Right renal cortex interstitium (tissue), 3 donors: ENCODE results near the gene PGAP6. TPM values are rescaled to one million over a fixed set of nuclear protein-coding genes. Genes with fewer than 3 reads are reported as not detected.
"Not testable (repeated sequence)": the region's sequence is repeated elsewhere in the genome, so short reads cannot be mapped to it uniquely, and the experiment has no call there.

Experiments
- DNase-seq, 3 donors: peaks; one replicate each; pipeline ENCODE4 v3.0.0-alpha.2; 2013; ENCODE audit warnings: low read depth in 3 of 3, low spot score in 2 of 3
- polyA plus RNA-seq, 3 donors: library from polyadenylated mRNA; unstranded; fragments of 120-200 nt; gene quantifications; one replicate each; pipeline ENCODE4 v1.2.1, GENCODE V29; 2013; ENCODE audit not compliant: insufficient read length in 3 of 3

The PGAP6 gene, protein sequence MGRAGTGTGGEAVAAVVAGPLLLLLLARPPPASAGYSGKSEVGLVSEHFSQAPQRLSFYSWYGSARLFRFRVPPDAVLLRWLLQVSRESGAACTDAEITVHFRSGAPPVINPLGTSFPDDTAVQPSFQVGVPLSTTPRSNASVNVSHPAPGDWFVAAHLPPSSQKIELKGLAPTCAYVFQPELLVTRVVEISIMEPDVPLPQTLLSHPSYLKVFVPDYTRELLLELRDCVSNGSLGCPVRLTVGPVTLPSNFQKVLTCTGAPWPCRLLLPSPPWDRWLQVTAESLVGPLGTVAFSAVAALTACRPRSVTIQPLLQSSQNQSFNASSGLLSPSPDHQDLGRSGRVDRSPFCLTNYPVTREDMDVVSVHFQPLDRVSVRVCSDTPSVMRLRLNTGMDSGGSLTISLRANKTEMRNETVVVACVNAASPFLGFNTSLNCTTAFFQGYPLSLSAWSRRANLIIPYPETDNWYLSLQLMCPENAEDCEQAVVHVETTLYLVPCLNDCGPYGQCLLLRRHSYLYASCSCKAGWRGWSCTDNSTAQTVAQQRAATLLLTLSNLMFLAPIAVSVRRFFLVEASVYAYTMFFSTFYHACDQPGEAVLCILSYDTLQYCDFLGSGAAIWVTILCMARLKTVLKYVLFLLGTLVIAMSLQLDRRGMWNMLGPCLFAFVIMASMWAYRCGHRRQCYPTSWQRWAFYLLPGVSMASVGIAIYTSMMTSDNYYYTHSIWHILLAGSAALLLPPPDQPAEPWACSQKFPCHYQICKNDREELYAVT
- polyA plus RNA-seq: 10 to 100 TPM; 53.9 to 75.4 (median 66.1) TPM

DNA sequence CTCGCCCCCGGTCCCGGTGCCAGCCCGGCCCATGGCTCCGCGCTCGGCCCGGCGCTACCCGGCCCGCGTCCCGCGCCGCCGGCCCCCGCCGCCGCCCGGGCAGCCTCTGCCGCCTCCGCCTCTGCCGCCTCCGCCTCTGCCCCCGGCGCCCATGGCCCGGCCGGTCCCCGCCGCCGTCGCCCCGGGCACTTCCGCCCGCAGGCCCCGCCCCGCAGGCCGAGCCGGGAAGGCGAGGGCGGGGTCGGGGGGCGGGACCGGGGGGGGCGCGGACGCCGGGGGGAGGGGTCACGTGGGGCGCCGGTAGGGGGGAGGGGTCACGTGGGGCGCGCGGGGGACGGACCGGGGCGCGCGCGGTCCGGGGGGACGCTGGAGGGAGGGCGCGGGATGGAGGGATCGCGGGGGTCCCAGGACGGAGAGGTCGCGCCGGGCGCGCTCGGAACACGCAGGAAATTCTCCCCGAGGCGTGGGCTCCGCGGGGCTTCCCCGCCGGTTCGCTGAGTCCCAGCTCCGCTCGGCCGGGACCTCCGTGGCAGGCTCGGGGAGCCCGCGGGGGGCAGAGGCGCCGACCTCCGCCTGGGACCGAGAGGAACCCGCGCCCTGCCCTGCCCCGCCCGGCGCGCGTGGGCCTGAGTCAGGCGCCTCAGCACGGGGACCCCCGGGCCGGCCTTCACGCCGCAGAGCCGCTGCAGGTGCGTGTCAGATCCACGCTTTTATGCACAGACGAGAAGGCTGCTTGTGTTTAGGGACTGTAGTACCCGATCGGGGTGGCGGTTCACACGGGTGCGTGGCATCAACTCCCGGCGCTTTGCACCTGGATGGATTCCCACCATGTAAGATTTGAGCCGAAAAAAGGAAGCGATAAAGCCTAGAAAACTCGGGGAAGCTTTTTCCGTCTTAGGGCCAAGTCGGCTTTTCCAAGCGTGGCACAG is at the start of gene PGAP6:
Gene PGAP6 (minus strand): TSS at position 190 of the 929 bp plus-strand sequence. CDS start 157 bp downstream, at position 33.
- DNase-seq: no peak

DNA sequence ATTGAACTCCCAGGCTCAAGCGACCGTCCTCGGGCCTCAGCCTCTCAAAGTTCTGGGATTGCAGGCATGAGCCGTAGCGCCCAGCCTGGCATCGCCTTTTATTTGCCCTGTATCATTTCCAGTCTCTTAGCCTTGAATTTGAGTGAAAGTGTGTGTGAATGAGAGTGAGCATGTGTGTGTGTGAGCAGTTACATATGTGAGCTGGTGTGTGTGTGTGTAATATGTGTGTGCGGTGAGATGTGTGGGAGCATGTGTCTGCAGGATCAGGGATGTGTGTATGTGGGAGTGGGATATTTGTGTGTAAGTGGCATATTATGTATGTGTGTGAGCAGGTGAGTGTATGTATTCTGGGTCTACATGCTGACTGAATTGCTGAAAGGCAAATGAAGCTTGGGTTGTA is 49.1 kb upstream of the PGAP6 start:
- no peak for DNase-seq

DNA sequence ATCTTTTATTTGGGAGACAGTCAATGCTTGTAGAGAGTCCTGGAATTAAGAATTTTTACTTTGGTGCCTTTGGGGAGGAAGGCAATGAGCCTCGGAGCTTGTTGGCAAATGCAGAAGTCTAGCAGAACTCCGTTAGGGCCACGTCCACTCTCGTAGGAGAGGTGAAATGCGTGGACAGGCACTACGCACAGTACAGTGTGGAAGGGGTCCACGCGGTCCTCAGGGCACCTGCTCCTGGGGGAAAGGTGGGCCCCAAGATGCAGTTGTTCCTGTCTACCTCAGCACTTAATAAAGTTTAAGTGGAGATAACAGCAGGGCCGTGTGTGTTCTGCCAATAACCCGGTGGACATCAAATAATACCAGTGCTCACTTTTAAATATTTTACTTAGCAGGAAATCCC is 45.5 kb upstream of the PGAP6 start:
- DNase-seq: no peak

DNA sequence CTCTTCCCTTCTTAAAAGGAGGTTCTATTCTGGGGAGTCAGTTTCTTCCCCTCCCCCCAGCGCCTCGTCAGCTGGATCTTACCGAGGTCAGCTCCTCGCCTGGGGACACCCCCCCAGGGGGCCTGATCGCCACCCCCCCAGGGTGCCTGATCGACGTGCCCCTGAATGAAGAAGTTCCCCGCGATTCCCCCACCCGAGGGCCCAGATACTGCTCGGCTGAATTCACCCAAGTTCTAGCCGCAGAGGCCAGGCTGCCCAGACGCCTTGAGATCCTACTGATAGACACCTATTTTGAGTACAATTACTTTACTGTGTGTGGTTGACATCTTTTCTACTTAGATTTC is 45.1 kb upstream of the PGAP6 start:
- no peak for DNase-seq

DNA sequence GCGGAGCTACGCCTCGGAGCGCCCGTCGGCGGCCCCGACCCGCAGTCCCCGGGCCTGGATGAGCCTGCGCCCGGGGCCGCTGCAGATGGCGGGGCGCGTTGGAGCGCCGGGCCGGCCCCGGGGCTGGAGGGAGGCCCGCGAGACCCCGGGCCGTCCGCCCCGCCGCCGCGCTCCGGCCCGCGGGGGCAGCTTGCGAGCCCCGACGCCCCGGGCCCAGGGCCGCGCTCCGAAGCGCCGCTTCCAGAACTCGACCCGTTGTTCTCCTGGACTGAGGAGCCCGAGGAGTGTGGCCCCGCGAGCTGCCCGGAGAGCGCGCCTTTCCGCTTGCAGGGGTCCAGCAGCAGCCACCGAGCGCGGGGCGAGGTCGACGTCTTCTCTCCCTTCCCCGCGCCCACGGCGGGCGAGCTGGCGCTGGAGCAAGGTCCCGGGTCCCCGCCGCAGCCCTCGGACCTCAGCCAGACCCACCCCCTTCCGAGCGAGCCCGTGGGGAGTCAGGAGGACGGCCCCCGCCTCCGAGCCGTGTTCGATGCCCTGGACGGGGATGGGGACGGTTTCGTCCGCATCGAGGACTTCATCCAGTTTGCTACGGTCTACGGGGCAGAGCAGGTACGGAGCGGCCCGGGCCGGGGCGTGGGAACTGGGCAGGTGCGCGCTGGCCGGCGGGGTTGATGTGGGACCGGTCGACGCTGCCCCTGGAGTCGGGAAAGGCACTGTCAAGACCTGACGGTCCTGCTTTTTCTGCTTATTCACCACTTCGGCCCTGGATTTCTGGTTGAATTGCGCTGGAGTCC is 44.5 kb upstream of the PGAP6 start:
- no peak for DNase-seq

DNA sequence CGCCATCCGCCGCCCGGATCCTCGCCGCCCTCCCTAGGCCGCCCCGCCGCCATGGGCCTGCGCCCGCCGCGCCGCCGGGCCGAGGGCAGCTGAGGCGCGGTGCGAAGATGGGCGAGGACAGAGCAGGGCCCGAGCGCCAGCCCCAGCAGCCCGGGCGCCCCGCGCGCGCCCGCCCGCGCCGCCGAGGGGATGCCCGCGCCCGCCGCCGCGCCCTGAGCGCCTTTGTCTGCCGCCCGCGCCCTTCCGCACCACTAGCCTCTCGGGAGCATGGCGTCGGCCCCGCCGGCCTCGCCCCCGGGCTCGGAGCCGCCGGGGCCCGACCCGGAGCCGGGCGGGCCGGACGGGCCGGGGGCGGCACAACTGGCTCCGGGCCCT is 43.9 kb upstream of the PGAP6 start:
- no peak for DNase-seq

DNA sequence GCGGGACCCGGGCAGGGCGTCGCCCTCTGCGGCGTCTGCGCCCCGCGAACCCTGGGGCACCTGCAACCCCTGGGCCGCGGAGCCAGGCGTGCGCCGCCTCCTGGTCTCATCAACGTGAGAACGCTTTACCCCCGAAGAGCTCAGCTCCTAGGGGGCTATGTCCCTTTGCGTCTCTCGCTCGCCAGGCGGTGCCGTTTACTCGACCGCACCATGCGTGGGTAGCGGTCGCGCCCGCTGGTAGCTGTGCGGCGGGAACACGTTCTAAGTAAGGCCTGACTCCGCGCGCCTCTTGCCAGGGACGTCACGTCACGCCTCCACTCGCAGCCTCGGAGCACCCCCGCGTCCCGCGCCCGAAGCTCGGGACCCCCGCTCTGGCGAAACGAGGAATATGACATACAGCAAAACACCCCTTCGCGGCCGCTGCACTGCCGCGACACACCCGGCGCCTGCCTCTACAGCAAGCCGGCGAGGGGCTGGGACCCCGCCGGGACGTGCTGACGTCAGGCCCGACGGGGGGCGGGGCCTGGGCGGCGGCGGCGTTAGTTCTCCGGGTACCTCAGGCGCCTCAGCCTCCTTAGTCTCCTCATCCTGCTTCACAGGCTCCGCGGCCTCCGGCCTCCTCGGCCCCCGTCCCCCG is 43.4 kb upstream of the PGAP6 start, which contains the start of gene RAB11FIP3:
Gene RAB11FIP3 (plus strand): TSS at position 568 of the 637 bp plus-strand sequence. CDS start 358 bp downstream, outside the sequence.
- peak in 2 of 3 donors; percentile 33 to 57 for DNase-seq

DNA sequence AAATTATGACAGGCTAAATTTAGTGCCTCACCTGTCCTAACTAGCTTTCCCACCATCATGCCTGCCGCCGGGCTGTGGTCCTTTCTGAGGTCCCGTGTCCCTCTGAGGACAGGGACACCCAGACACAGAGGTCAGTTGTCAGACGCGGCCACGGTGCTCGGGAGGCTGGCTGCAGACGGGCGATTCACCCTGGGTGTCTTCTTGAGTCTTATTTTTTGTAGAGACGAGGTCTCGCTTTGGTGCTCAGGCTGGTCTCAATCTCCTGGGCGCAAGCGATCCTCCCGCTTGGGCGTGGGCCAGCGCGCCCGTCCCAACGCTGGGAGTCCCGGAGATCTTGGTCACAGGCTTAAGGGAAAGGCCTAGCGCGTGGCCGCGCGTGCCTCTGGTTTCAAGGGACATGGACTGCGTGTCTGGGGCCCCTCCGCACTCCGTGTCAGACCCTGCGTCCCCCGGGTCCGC is 42.9 kb upstream of the PGAP6 start:
- no peak for DNase-seq

DNA sequence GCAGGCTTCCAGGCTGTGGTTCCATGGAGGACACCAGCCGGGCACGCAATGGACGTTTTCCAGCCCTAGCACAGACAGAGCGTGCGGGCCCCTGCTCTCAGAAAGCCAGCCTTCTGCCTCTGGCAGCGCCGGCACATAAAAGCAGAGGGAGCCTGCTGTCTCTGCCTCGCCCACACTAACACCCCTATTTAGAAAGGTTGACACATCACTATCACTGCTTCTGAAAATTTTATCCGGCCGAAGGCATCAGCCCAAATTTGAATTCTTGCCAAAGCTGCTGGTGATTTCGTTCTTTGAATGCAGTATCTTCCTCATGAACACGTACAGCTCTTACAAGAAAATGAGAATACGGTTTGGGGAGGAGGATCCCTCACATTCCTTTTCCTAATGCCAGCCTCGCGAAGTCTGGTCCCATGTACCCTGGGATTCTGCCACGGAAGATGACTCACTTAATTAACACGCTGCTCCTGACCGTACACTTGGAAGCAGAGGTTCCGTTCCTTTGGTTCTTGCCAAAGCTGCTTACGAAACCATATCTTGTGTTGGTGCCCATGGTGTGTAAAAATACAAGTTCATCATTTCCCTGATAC is 42.4 kb upstream of the PGAP6 start:
- no peak for DNase-seq

DNA sequence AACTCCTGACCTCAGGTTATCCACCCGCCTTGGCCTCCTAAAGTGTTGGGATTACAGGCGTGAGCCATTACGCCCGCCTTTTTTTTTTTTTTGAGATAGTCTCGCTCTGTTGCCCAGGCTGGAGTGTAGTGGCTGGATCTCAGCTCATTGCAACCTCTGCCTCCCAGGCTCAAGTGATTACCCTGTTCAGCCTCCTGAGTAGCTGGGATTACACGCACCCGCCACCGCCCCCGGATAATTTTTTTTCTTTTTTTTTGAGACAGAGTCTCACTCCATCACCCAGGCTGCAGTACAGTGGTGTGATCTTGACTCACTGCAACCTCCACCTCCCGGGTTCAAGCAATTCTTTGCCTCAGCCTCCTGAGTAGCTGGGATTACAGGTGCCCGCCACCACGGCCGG is 40.4 kb upstream of the PGAP6 start:
- not testable (repeated sequence) for DNase-seq

DNA sequence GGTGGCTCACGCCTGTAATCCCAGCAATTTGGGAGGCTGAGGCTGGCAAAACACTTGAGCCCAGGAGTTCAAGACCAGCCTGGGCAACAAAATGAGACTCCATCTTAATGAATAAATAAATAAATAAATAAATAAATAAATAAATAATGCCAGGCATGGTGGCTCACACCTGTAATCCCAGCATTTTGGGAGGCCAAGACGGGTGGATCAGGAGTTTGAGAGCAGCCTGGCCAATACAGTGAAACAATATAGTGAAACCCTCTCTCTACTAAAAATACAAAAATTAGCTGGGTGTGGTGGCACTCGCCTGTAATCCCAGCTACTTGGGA is 33.4 kb upstream of the PGAP6 start:
- DNase-seq: not testable (repeated sequence)

DNA sequence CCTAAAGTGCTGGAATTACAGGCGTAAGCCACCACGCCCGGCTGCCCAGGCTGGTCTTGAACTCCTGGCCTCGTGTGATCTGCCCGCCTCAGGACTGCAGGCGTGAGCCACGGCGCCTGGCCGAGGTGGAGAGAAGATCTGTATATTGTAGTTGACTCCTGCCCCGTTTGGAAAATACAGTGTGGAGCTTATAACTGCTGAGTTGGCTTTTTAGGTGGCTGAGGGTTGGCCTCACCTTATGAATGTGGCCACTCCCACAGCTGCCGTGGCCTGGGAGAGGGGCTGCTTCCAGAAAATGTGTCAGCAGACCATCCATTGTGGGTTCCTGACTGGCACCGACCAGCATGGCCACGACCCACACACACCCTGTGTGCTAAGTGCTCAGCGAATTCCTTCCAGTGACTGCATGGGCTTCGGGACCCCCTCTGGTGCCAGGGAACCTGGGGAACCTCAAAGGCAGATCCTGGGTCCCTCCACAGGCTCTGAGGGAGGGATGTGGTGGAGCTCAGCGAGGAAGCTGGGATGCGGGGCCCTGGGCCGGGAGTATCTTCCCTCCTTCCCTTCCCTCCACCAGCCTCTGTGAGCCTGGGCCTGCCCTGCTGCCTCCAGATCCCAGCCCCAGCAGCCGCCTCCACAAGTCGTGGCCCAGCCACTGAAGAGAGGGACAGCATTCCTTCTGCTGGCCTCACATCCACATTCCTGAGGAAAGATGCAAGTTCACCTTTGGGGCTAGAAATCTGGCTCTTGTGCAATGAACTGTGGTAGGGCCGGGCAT is 32.8 kb upstream of the PGAP6 start:
- no peak for DNase-seq

DNA sequence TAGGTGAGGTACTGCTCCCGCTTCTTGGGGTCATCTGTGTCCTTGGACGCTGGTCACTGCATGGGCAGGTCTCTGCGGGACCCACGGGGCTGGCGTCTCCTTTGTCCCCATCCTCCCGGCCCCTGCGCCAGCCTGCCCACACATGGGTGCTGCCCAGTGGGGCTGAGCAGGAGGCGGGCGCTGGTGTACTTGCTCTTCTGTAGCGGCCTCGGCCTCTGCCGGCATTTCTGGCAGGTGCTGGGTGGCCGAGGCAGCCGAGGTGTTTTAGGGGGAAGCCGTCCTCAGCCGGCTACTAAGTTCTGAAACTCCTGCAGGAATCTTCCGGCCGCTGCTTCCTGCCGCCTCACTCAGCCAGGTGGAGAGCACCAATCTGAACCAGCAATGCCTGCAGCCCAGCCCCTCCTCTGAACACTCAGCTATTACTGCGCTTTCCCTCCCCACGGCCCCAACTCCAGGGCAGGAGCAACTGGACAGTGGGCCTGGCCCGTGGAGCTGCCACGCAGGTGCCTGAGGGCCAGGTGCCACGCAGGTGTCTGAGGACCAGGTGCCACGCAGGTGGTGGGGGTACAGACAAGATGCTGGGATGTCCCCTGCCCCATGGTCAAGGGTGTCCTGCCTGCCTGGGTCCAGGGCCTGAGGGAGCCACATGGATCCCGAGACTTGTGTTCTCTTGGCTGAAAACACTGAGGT is 29.9 kb upstream of the PGAP6 start:
- DNase-seq: no peak

DNA sequence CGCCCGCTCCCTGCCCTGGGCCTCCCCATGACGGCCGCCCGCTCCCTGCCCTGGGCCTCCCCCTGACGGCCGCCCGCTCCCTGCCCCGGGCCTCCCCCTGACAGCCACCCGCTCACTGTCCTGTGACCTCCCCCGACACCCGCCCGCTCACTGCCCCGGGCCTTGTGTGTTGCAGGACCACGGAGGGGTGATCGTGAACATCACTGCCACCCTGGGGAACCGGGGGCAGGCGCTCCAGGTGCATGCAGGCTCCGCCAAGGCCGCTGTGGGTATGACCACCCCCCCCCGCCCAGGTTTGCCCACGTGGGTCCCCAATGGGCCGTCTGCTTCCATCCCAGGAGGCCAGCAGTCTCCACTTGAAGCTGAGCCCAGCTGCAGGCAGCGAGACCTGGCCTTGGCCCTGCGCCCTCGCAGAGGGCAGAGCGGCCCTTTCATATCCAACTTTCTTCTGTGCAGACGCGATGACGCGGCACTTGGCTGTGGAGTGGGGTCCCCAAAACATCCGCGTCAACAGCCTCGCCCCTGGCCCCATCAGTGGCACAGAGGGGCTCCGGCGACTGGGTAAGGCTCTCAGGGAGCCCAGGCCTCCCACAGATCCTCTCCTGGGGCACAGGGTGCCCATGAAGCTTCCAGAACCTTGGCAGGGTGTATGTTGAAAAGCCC is 28.9 kb upstream of the PGAP6 start:
- no peak for DNase-seq

DNA sequence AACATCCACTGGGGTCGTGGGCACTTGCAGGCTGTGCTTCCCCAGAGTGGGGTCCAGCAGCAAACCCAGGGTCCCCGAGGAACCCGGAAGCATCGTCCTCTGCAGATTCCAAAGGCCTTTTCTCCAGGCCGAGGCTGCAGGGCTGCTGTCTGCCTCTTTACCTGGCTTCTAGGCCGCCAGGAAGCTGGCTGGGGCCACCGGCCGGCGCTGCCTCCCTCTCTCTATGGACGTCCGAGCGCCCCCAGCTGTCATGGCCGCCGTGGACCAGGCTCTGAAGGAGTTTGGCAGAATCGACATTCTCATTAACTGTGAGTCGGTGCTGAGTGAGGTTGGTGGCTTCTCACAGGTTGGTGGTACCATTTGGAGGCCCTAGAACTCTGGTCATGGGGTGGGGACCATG is 25.5 kb upstream of the PGAP6 start:
- DNase-seq: no peak

DNA sequence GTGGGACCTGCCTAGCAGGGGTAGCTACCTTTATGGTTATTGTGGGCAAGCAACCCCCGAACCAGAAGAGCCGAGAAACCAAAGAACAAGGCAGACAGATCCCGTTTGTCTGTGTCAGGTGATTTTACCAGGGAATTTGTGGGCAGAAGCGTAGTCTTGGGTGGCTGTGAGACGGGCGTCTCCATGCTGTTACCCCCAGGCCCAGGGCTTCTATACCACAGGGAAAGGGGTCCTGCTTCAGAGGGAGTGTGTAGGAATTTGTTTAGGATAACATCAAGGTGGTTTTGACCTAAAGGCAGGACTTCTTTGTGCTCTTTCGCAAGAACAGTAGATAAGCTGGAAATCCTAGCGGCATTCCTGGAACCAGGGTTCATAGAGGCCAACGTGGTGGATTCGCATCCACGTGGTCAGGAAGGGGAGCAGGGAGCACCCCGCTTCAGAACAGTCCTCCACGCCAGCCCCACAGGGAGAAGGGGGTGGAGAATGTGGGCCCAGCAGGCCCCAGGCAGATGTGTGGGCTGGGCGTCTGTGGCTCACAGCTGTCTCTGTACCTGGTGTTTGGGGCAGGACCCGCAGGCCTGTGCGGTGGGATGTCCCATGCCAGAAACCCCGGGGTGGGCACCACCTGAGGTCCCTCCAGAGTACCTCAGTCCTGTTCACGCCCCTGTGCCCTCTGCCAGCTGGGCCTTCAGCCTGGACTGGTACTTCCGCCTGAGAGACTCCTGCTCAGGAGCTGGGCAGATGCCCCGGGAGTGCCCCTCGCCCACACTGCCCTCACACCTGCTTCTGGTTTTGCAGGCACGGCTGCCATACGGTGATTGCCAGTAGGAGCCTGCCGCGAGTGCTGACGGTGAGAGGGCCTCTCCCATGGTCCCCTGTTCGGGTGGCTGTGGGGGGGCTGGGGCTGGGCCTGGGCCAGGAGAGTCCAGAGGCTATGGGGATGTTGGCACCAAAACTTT is 24.0 kb upstream of the PGAP6 start:
- no peak for DNase-seq
